Neuronal stem cell (in vitro differentiated cells): ENCODE results near the gene STMN3.
A peak's percentile ranks its signal among the peaks of the same experiment; 100 is the strongest.

Experiments
- DNase-seq: peaks from one replicate; pipeline ENCODE4 v3.0.0-alpha.2; 2013; ENCODE audit warnings: low spot score
- H2AFZ ChIP-seq: one replicate; pipeline ENCODE4 v1.6.1; 2013; ENCODE audit warnings: mild to moderate bottlenecking, low read length, inconsistent platforms
- H2AK5ac ChIP-seq: 2 replicates; pipeline ENCODE4 v1.6.1; 2013; ENCODE audit warnings: low read depth, mild to moderate bottlenecking, inconsistent platforms, low read length, moderate library complexity, mixed read lengths
- H2BK120ac ChIP-seq: 2 replicates; pipeline ENCODE4 v1.6.1; 2013; ENCODE audit warnings: low read depth, mild to moderate bottlenecking, inconsistent platforms, low read length, moderate library complexity, mixed read lengths
- H2BK12ac ChIP-seq: one replicate; pipeline ENCODE4 v1.6.1; 2013; ENCODE audit warnings: low read length, inconsistent platforms
- H2BK15ac ChIP-seq: 2 replicates; pipeline ENCODE4 v1.6.1; 2013; ENCODE audit warnings: mild to moderate bottlenecking, low read length, inconsistent platforms, mixed read lengths
- H2BK5ac ChIP-seq: one replicate; pipeline ENCODE4 v1.6.1; 2013; ENCODE audit warnings: inconsistent platforms, mild to moderate bottlenecking, low read length, moderate library complexity
- H3K14ac ChIP-seq: one replicate; pipeline ENCODE4 v1.6.1; 2013; ENCODE audit warnings: low read length, inconsistent platforms
- H3K18ac ChIP-seq: 2 replicates; pipeline ENCODE4 v1.6.1; 2013; ENCODE audit warnings: low read length, inconsistent platforms
- H3K23ac ChIP-seq: 2 replicates; pipeline ENCODE4 v1.6.1; 2013; ENCODE audit warnings: low read depth, mild to moderate bottlenecking, mixed read lengths, low read length, inconsistent platforms; ENCODE audit not compliant: poor library complexity
- H3K27ac ChIP-seq: replicated peaks from 3 replicates; pipeline ENCODE4 v1.5.1; 2013; ENCODE audit warnings: low read length, inconsistent platforms
- H3K27me3 ChIP-seq, 3 experiments: 2 replicates each; pipeline ENCODE4 v1.6.1; 2013; ENCODE audit warnings: low read length in 3 of 3, mild to moderate bottlenecking in 2 of 3, inconsistent platforms in 1 of 3, low read depth in 1 of 3, mixed read lengths in 1 of 3, moderate library complexity in 1 of 3; ENCODE audit not compliant: control insufficient read depth in 3 of 3, insufficient read depth in 3 of 3
- H3K36me3 ChIP-seq, 2 donors: replicated peaks in 1 of 2; 2 replicates each; pipeline ENCODE4 v1.6.1; 2013; ENCODE audit warnings: low read length in 2 of 2; ENCODE audit not compliant: control insufficient read depth in 2 of 2, insufficient read depth in 2 of 2
- H3K4ac ChIP-seq: 2 replicates; pipeline ENCODE4 v1.6.1; 2013; ENCODE audit warnings: inconsistent platforms, mild to moderate bottlenecking, low read length, moderate library complexity
- H3K4me1 ChIP-seq, 2 donors: 1 replicate in 1 of 2; 2 replicates in 1 of 2; pipeline ENCODE4 v1.6.1; 2013; ENCODE audit warnings: low read length in 2 of 2, low read depth in 1 of 2; ENCODE audit not compliant: control insufficient read depth in 2 of 2, insufficient read depth in 1 of 2
- H3K4me2 ChIP-seq: one replicate; pipeline ENCODE4 v1.6.1; 2013; ENCODE audit warnings: mild to moderate bottlenecking, low read length, inconsistent platforms; ENCODE audit not compliant: insufficient read depth, poor library complexity, severe bottlenecking
- H3K4me3 ChIP-seq, 2 donors: 2 replicates each; pipeline ENCODE4 v1.5.1; 2013; ENCODE audit warnings: low read length in 2 of 2, mild to moderate bottlenecking in 2 of 2, inconsistent platforms in 1 of 2, moderate library complexity in 1 of 2
- H3K79me1 ChIP-seq: one replicate; pipeline ENCODE4 v1.6.1; 2013; ENCODE audit warnings: low read depth, mild to moderate bottlenecking, inconsistent platforms, low read length, moderate library complexity
- H3K9ac ChIP-seq: one replicate; pipeline ENCODE4 v1.6.1; 2013; ENCODE audit warnings: mild to moderate bottlenecking, low read depth, low read length, inconsistent platforms; ENCODE audit not compliant: poor library complexity
- H3K9me3 ChIP-seq, 2 donors: replicated peaks in 1 of 2; 2 replicates each; pipeline versions ENCODE3 to v1.6.1; 2013; ENCODE audit warnings: low read length in 2 of 2, mild to moderate bottlenecking in 2 of 2, inconsistent platforms in 1 of 2, low read depth in 1 of 2, mixed read lengths in 1 of 2, moderate library complexity in 1 of 2; ENCODE audit not compliant: control insufficient read depth in 2 of 2, insufficient read depth in 1 of 2
- H4K8ac ChIP-seq: one replicate; pipeline ENCODE4 v1.6.1; 2013; ENCODE audit warnings: low read depth, mild to moderate bottlenecking, inconsistent platforms, low read length, moderate library complexity
- H4K91ac ChIP-seq: one replicate; pipeline ENCODE4 v1.6.1; 2013; ENCODE audit warnings: low read length, low read depth, mild to moderate bottlenecking, inconsistent platforms; ENCODE audit not compliant: poor library complexity
- WGBS, 2 donors: extraction: QIAGEN DNeasy Blood & Tissue Kit; methylation state at CpG; one replicate each; pipeline ENCODE4 v1.1.7; 2013; ENCODE audit warnings: missing lambda C conversion rate in 2 of 2, mixed read lengths in 1 of 2; ENCODE audit not compliant: insufficient read length in 2 of 2, insufficient replicate concordance in 1 of 2; ENCODE audit errors: extremely low coverage in 2 of 2; 5-methylcytosine and 5-hydroxymethylcytosine counted together

Gene STMN3

GRCh38 chr20:63592661-63593060, 60.6 kb downstream of the STMN3 start:
- no peak overlapping the region for H2BK15ac ChIP-seq
- no peak overlapping the region for H3K4ac ChIP-seq
- no peak overlapping the region for H2BK5ac ChIP-seq
- no peak overlapping the region for H4K91ac ChIP-seq
- no CpG with 5 or more reads among the region's 13 CpGs for WGBS, 2 donors
- no peak overlapping the region for H2AFZ ChIP-seq
- H3K23ac ChIP-seq, result no peak overlapping the region
- H3K27ac ChIP-seq, result no peak overlapping the region
- H3K27me3 ChIP-seq, result no peaks in the 10 kb centered on the region
- H3K9ac ChIP-seq, result no peak overlapping the region
- H3K9me3 ChIP-seq, result no peaks in the 10 kb centered on the region
- no peak overlapping the region for H2BK12ac ChIP-seq
- H4K8ac ChIP-seq, result no peak overlapping the region
- no peak overlapping the region for H3K18ac ChIP-seq
- no peak overlapping the region for H3K4me2 ChIP-seq
- H3K79me1 ChIP-seq, result peaks cover 2% of the 10 kb centered on the region
- DNase-seq, result no peak
- H3K14ac ChIP-seq, result no peak overlapping the region
- peaks cover 0 to 7% of the 10 kb centered on the region in 2 donors for H3K4me1 ChIP-seq
- no peak overlapping the region for H3K4me3 ChIP-seq
- no peak overlapping the region for H2AK5ac ChIP-seq
- peaks cover 25 to 79% of the 10 kb centered on the region in 2 donors for H3K36me3 ChIP-seq
- H2BK120ac ChIP-seq, result no peak overlapping the region

GRCh38 chr20:63591786-63592355, 61.4 kb downstream of the STMN3 start:
- Histone ChIP-seq H2BK5ac (no peak overlapping the region), H3K9ac (no peak overlapping the region), H3K14ac (peak overlapping the region; percentile 8), H3K4me3 (no peak overlapping the region), H2BK12ac (no peak overlapping the region), H2AFZ (no peak overlapping the region), H3K4ac (no peak overlapping the region), H2BK120ac (no peak overlapping the region), H3K27me3 (no peaks in the 10 kb centered on the region), H2BK15ac (no peak overlapping the region), H3K4me2 (no peak overlapping the region), H3K18ac (no peak overlapping the region), H4K8ac (peak overlapping the region; percentile 30), H3K36me3 (peaks cover 22 to 80% of the 10 kb centered on the region in 2 donors), H4K91ac (no peak overlapping the region), H2AK5ac (no peak overlapping the region), H3K79me1 (peaks cover 2% of the 10 kb centered on the region), H3K27ac (no peak overlapping the region), H3K4me1 (peaks cover 0 to 7% of the 10 kb centered on the region in 2 donors), H3K23ac (no peak overlapping the region), H3K9me3 (no peaks in the 10 kb centered on the region)
- WGBS, 2 donors, result no CpG with 5 or more reads among the region's 28 CpGs
- no peak for DNase-seq

- H2BK15ac ChIP-seq, result no peak overlapping the region
- H3K9me3 ChIP-seq, result no peaks in the 10 kb centered on the region
- no peak overlapping the region for H3K4me3 ChIP-seq
- peaks cover 0 to 7% of the 10 kb centered on the region in 2 donors for H3K4me1 ChIP-seq
- no peak overlapping the region for H2BK120ac ChIP-seq
- peaks cover 2% of the 10 kb centered on the region for H3K79me1 ChIP-seq
- no peak overlapping the region for H3K23ac ChIP-seq
- DNase-seq, result no peak
- peaks cover 22 to 76% of the 10 kb centered on the region in 2 donors for H3K36me3 ChIP-seq
- no peak overlapping the region for H3K4me2 ChIP-seq
- no peak overlapping the region for H3K4ac ChIP-seq
- no peak overlapping the region for H3K18ac ChIP-seq
- no peaks in the 10 kb centered on the region for H3K27me3 ChIP-seq
- H3K14ac ChIP-seq, result no peak overlapping the region
- H2AFZ ChIP-seq, result no peak overlapping the region
- H3K27ac ChIP-seq, result no peak overlapping the region
- no peak overlapping the region for H2BK12ac ChIP-seq
- WGBS, 2 donors, result no CpG with 5 or more reads among the region's 4 CpGs
- H4K8ac ChIP-seq, result no peak overlapping the region
- no peak overlapping the region for H2BK5ac ChIP-seq
- no peak overlapping the region for H2AK5ac ChIP-seq
- H3K9ac ChIP-seq, result peak overlapping the region; percentile 17
- H4K91ac ChIP-seq, result no peak overlapping the region
Measured at GRCh38 chr20:63591147-63591533, 62.1 kb downstream of the STMN3 start.

- Histone ChIP-seq H3K18ac (no peak overlapping the region), H3K4ac (no peak overlapping the region), H3K27ac (no peak overlapping the region), H2AFZ (no peak overlapping the region), H3K4me2 (no peak overlapping the region), H2BK5ac (peak overlapping the region; percentile 24), H4K8ac (no peak overlapping the region), H2BK15ac (no peak overlapping the region), H3K23ac (peak overlapping the region; percentile 80), H2AK5ac (no peak overlapping the region), H3K4me3 (no peak overlapping the region), H2BK12ac (no peak overlapping the region), H2BK120ac (no peak overlapping the region), H3K9ac (peak overlapping the region; percentile 60), H3K14ac (peak overlapping the region; percentile 8), H3K27me3 (no peaks in the 10 kb centered on the region), H3K79me1 (peaks cover 2% of the 10 kb centered on the region), H3K36me3 (peaks cover 21 to 70% of the 10 kb centered on the region in 2 donors), H3K4me1 (peaks cover 0 to 7% of the 10 kb centered on the region in 2 donors), H4K91ac (no peak overlapping the region), H3K9me3 (no peaks in the 10 kb centered on the region)
- DNase-seq, result no peak
- WGBS, 2 donors, result no CpG with 5 or more reads among the region's 52 CpGs
Measured at GRCh38 chr20:63590218-63591146, 62.7 kb downstream of the STMN3 start.
